MM.1S (cell line): ENCODE measurements around the gene NCOA5.

Source experiments
- EZH2phosphoT487 ChIP-seq: fragments of 300-600 bp; sonication (generic); IDR thresholded peaks from 2 replicates; pipeline ENCODE4 v1.6.1; 2018; ENCODE audit warnings: antibody characterized with exemption, low read length
- TF ChIP-seq, protein P1 (sequence below): fragments of 300-600 bp; sonication (generic); IDR thresholded peaks from 2 replicates; pipeline ENCODE4 v1.5.1; 2016; ENCODE audit warnings: antibody characterized with exemption, low read length, mixed read lengths

DNA sequence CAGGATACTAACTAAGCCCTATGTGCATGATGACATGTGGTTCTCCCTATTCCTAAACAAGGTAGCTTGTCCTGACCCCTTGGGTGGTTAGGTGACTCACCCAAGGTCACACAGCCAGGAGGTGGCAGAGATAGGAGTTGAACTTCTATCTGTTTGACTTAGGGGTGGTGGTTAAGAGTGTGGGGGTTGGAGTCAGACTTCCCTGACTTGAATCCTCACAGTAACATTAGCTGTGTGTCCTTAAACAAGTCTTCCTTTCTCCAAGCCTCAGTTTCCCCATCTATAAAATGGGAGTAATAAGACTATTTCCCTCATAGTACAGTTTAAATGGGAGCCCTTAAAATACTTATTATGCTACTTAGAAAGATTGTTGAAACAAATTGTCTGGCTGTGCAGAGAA, 38.9 kb downstream of the NCOA5 start:
- TF ChIP-seq EZH2phosphoT487 = no peak
- TF ChIP-seq, protein P1, sequence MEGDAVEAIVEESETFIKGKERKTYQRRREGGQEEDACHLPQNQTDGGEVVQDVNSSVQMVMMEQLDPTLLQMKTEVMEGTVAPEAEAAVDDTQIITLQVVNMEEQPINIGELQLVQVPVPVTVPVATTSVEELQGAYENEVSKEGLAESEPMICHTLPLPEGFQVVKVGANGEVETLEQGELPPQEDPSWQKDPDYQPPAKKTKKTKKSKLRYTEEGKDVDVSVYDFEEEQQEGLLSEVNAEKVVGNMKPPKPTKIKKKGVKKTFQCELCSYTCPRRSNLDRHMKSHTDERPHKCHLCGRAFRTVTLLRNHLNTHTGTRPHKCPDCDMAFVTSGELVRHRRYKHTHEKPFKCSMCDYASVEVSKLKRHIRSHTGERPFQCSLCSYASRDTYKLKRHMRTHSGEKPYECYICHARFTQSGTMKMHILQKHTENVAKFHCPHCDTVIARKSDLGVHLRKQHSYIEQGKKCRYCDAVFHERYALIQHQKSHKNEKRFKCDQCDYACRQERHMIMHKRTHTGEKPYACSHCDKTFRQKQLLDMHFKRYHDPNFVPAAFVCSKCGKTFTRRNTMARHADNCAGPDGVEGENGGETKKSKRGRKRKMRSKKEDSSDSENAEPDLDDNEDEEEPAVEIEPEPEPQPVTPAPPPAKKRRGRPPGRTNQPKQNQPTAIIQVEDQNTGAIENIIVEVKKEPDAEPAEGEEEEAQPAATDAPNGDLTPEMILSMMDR = no peak
